Measurements from ENCODE around the gene TTC28. TPM values are rescaled to one million over a fixed set of nuclear protein-coding genes. Genes with fewer than 3 reads are reported as not detected.
"Not testable (repeated sequence)": the region's sequence is repeated elsewhere in the genome, so short reads cannot be mapped to it uniquely, and the experiment has no call there.

The TTC28 gene
- total RNA-seq, 1 donor from 2014 or later: 24.5 TPM

- Histone ChIP-seq H3K9me3 (no peaks in the 10 kb centered on the region), H3K4me3 (no peak overlapping the region)
Observed at GRCh38 chr22:28674121-28674563, 5.5 kb downstream of the TTC28 start.

GRCh38 chr22:28670756-28671155 lies 8.9 kb downstream of the TTC28 start:
- no peak overlapping the region for H3K27ac ChIP-seq
- H3K9me3 ChIP-seq: no peaks in the 10 kb centered on the region
- H3K36me3 ChIP-seq: no peaks in the 10 kb centered on the region
- no peak for DNase-seq (ENCODE audit: low spot score in 2 of 2)
- intact Hi-C loops (cut with DNase I): loop anchor here (10.0 kb wide), 1 partner anchor 104 kb away; the partner anchor contains the start of gene CCDC117
- no peak overlapping the region for H3K4me3 ChIP-seq
- H3K27me3 ChIP-seq: no peaks in the 10 kb centered on the region
- no peak for TF ChIP-seq CTCF (IDR thresholded peaks at IDR 0.05)
- no peaks in the 10 kb centered on the region for H3K4me1 ChIP-seq

More at GRCh38 chr22:28674121-28674563, 5.5 kb downstream of the TTC28 start:
- no peak for TF ChIP-seq CTCF (IDR thresholded peaks at IDR 0.05)
- Histone ChIP-seq H3K36me3 (no peaks in the 10 kb centered on the region), H3K4me1 (peaks cover 0 to 3% of the 10 kb centered on the region in 2 donors), H3K27ac (no peak overlapping the region), H3K27me3 (no peaks in the 10 kb centered on the region)
- DNase-seq (ENCODE audit: low spot score in 2 of 2): no peak
- intact Hi-C loops (cut with DNase I): loop anchor here (10.0 kb wide), 1 partner anchor 101 kb away; the partner anchor contains the start of gene CCDC117

- TF ChIP-seq CTCF (IDR thresholded peaks at IDR 0.05): no peak
- Histone ChIP-seq H3K4me3 (no peak overlapping the region), H3K27ac (no peak overlapping the region), H3K27me3 (no peaks in the 10 kb centered on the region), H3K36me3 (no peaks in the 10 kb centered on the region), H3K9me3 (no peaks in the 10 kb centered on the region), H3K4me1 (no peaks in the 10 kb centered on the region)
- intact Hi-C loops (cut with DNase I): loop anchor here (10.0 kb wide), 1 partner anchor 105 kb away; the partner anchor contains the start of gene CCDC117
- DNase-seq (ENCODE audit: low spot score in 2 of 2): no peak
Observed at GRCh38 chr22:28670161-28670560, 9.5 kb downstream of the TTC28 start.

- no peaks in the 10 kb centered on the region for H3K36me3 ChIP-seq
- no peak for TF ChIP-seq CTCF (IDR thresholded peaks at IDR 0.05)
- H3K9me3 ChIP-seq: no peaks in the 10 kb centered on the region
- H3K27ac ChIP-seq: no peak overlapping the region
- no peaks in the 10 kb centered on the region for H3K4me1 ChIP-seq
- H3K27me3 ChIP-seq: no peaks in the 10 kb centered on the region
- H3K4me3 ChIP-seq: no peak overlapping the region
- intact Hi-C loops (cut with DNase I): no loop called here
- no peak for DNase-seq (ENCODE audit: low spot score in 2 of 2)
Observed at GRCh38 chr22:28669387-28669786, 10.3 kb downstream of the TTC28 start.

GRCh38 chr22:28663569-28663942 lies 16.1 kb downstream of the TTC28 start:
- H3K4me3 ChIP-seq; H3K36me3 ChIP-seq; H3K27me3 ChIP-seq; intact Hi-C loops (cut with DNase I); H3K27ac ChIP-seq; H3K9me3 ChIP-seq; H3K4me1 ChIP-seq; DNase-seq (ENCODE audit: low spot score in 2 of 2): not testable (repeated sequence)

GRCh38 chr22:28658448-28658847 lies 21.2 kb downstream of the TTC28 start:
- Histone ChIP-seq H3K4me3 (no peak overlapping the region), H3K9me3 (no peaks in the 10 kb centered on the region), H3K4me1 (no peaks in the 10 kb centered on the region), H3K27ac (no peak overlapping the region), H3K27me3 (no peaks in the 10 kb centered on the region), H3K36me3 (no peaks in the 10 kb centered on the region)
- no peak for TF ChIP-seq CTCF (IDR thresholded peaks at IDR 0.05)
- no peak for DNase-seq (ENCODE audit: low spot score in 2 of 2)
- intact Hi-C loops (cut with DNase I): no loop called here
